D721Med (cell line): Measurements from ENCODE around the gene RXFP4.

Source experiments
- DNase-seq: peaks from one replicate; pipeline ENCODE4 v3.0.0; 2011; ENCODE audit warnings: low spot score; ENCODE audit not compliant: insufficient read length
- FAIRE-seq: peaks from 2 replicates; lab custom pipeline; 2011; peaks lifted over from hg19 to GRCh38; lab: Jason Lieb, UNC
- CTCF ChIP-seq: IDR thresholded peaks from 2 replicates; pipeline ENCODE4 v1.5.1; 2012; ENCODE audit warnings: mild to moderate bottlenecking, control low read depth; ENCODE audit not compliant: insufficient read depth; ENCODE audit errors: missing control alignments

RXFP4 gene

GRCh38 chr1:155938220-155938627, 3.2 kb upstream of the RXFP4 start:
- peak; percentile 99 for TF ChIP-seq CTCF
- FAIRE-seq (peak; percentile 16), DNase-seq (peak; percentile 73)

GRCh38 chr1:155940482-155940992, 901 bp upstream of the RXFP4 start:
- FAIRE-seq = no peak
- no peak for DNase-seq
- TF ChIP-seq CTCF = no peak

GRCh38 chr1:155941845-155942531, 550 bp downstream of the RXFP4 start:
- no peak for DNase-seq
- no peak for TF ChIP-seq CTCF
- FAIRE-seq = no peak

- DNase-seq (no peak), FAIRE-seq (no peak)
- no peak for TF ChIP-seq CTCF
Observed at GRCh38 chr1:155942578-155943141, 1.2 kb downstream of the RXFP4 start.

- FAIRE-seq (no peak), DNase-seq (no peak)
- TF ChIP-seq CTCF = no peak
Observed at GRCh38 chr1:155944444-155944799, 3.0 kb downstream of the RXFP4 start.

GRCh38 chr1:155946633-155947219, 5.3 kb downstream of the RXFP4 start:
- no peak for DNase-seq
- no peak for TF ChIP-seq CTCF
- FAIRE-seq = no peak

GRCh38 chr1:155947292-155947691, 5.9 kb downstream of the RXFP4 start:
- no peak for TF ChIP-seq CTCF
- FAIRE-seq (no peak), DNase-seq (no peak)
